ENCODE measurements around the gene TIMM44. TPM values are rescaled to one million over a fixed set of nuclear protein-coding genes. Genes with fewer than 3 reads are reported as not detected.
"Not testable (repeated sequence)": the region's sequence is repeated elsewhere in the genome, so short reads cannot be mapped to it uniquely, and the experiment has no call there.

Gene TIMM44
- total and polyA plus RNA-seq, 4 donors: 38.4 to 75.8 (median 53.0) TPM

GRCh38 chr19:7961920-7962626, 18.6 kb upstream of the TIMM44 start:
- H3K27ac ChIP-seq (ENCODE audit: low read depth in 1 of 2, low read length in 1 of 2): no peak overlapping the region
- DNase-seq (peak in 2 of 3 donors; percentile 10 to 43), ATAC-seq (ENCODE audit: insufficient read depth, low FRiP score) (no peak)
- H3K9me3 ChIP-seq (ENCODE audit: control insufficient read depth in 4 of 4, insufficient read depth in 3 of 4, low read length in 3 of 4): no peaks in the 10 kb centered on the region
- H3K4me1 ChIP-seq (ENCODE audit: control insufficient read depth in 5 of 5, insufficient read depth in 5 of 5, low read length in 5 of 5): no peaks in the 10 kb centered on the region
- no peaks in the 10 kb centered on the region for H3K27me3 ChIP-seq (ENCODE audit: control insufficient read depth in 3 of 3, insufficient read depth in 3 of 3, low read length in 2 of 3)
- H3K9ac ChIP-seq (ENCODE audit: insufficient read depth in 1 of 2, low read length in 2 of 2): no peak overlapping the region
- no peak overlapping the region for H3K4me3 ChIP-seq
- 77 to 81% methylated on average over 13 of the region's 13 CpGs for WGBS, 2 donors
- no peak for TF ChIP-seq CTCF (IDR thresholded peaks at IDR 0.05; ENCODE audit: control extremely low read depth, extremely low read depth)
- H3K36me3 ChIP-seq (ENCODE audit: control insufficient read depth in 4 of 4, insufficient read depth in 4 of 4, low read length in 4 of 4): peaks cover 16 to 45% (median 22%) of the 10 kb centered on the region in 4 donors

GRCh38 chr19:7961082-7961481, 17.6 kb upstream of the TIMM44 start:
- not testable (repeated sequence) for H3K27ac ChIP-seq (ENCODE audit: low read depth in 1 of 2, low read length in 1 of 2); H3K9me3 ChIP-seq (ENCODE audit: control insufficient read depth in 4 of 4, insufficient read depth in 3 of 4, low read length in 3 of 4); H3K4me1 ChIP-seq (ENCODE audit: control insufficient read depth in 5 of 5, insufficient read depth in 5 of 5, low read length in 5 of 5); ATAC-seq (ENCODE audit: insufficient read depth, low FRiP score); H3K9ac ChIP-seq (ENCODE audit: insufficient read depth in 1 of 2, low read length in 2 of 2); H3K27me3 ChIP-seq (ENCODE audit: control insufficient read depth in 3 of 3, insufficient read depth in 3 of 3, low read length in 2 of 3); DNase-seq; H3K4me3 ChIP-seq
- 93 to 96% methylated on average over 4 of the region's 4 CpGs for WGBS, 2 donors
- H3K36me3 ChIP-seq (ENCODE audit: control insufficient read depth in 4 of 4, insufficient read depth in 4 of 4, low read length in 4 of 4): peaks cover 10 to 42% (median 19%) of the 10 kb centered on the region in 4 donors

- no peaks in the 10 kb centered on the region for H3K27me3 ChIP-seq (ENCODE audit: control insufficient read depth in 3 of 3, insufficient read depth in 3 of 3, low read length in 2 of 3)
- ATAC-seq (ENCODE audit: insufficient read depth, low FRiP score) (no peak), DNase-seq (no peak)
- TF ChIP-seq CTCF (IDR thresholded peaks at IDR 0.05; ENCODE audit: control extremely low read depth, extremely low read depth): no peak
- H3K36me3 ChIP-seq (ENCODE audit: control insufficient read depth in 4 of 4, insufficient read depth in 4 of 4, low read length in 4 of 4): peaks cover 5 to 30% (median 16%) of the 10 kb centered on the region in 4 donors
- no peak overlapping the region for H3K27ac ChIP-seq (ENCODE audit: low read depth in 1 of 2, low read length in 1 of 2)
- no peaks in the 10 kb centered on the region for H3K4me1 ChIP-seq (ENCODE audit: control insufficient read depth in 5 of 5, insufficient read depth in 5 of 5, low read length in 5 of 5)
- WGBS, 2 donors: 30 to 61% methylated on average over 6 of the region's 6 CpGs
- no peaks in the 10 kb centered on the region for H3K9me3 ChIP-seq (ENCODE audit: control insufficient read depth in 4 of 4, insufficient read depth in 3 of 4, low read length in 3 of 4)
- no peak overlapping the region for H3K4me3 ChIP-seq
- H3K9ac ChIP-seq (ENCODE audit: insufficient read depth in 1 of 2, low read length in 2 of 2): no peak overlapping the region
These were observed 15.7 kb upstream of the TIMM44 start for GRCh38 chr19:7959211-7959610.

GRCh38 chr19:7955696-7956095, 12.2 kb upstream of the TIMM44 start:
- TF ChIP-seq CTCF (IDR thresholded peaks at IDR 0.05; ENCODE audit: control extremely low read depth, extremely low read depth): no peak
- Histone ChIP-seq H3K36me3 (ENCODE audit: control insufficient read depth in 4 of 4, insufficient read depth in 4 of 4, low read length in 4 of 4) (peaks cover 0 to 10% (median 5%) of the 10 kb centered on the region in 4 donors), H3K27me3 (ENCODE audit: control insufficient read depth in 3 of 3, insufficient read depth in 3 of 3, low read length in 2 of 3) (no peaks in the 10 kb centered on the region), H3K4me1 (ENCODE audit: control insufficient read depth in 5 of 5, insufficient read depth in 5 of 5, low read length in 5 of 5) (peaks cover 0 to 5% (median 0%) of the 10 kb centered on the region in 5 donors), H3K4me3 (no peak overlapping the region), H3K9ac (ENCODE audit: insufficient read depth in 1 of 2, low read length in 2 of 2) (no peak overlapping the region), H3K27ac (ENCODE audit: low read depth in 1 of 2, low read length in 1 of 2) (no peak overlapping the region), H3K9me3 (ENCODE audit: control insufficient read depth in 4 of 4, insufficient read depth in 3 of 4, low read length in 3 of 4) (no peaks in the 10 kb centered on the region)
- DNase-seq: no peak
- ATAC-seq (ENCODE audit: insufficient read depth, low FRiP score): no peak
- WGBS, 2 donors: 79 to 89% methylated on average over 11 of the region's 11 CpGs

Measured in lung (tissue), 12 donors.